ENCODE data around the gene MYOZ2.

- TF ChIP-seq, protein P1, sequence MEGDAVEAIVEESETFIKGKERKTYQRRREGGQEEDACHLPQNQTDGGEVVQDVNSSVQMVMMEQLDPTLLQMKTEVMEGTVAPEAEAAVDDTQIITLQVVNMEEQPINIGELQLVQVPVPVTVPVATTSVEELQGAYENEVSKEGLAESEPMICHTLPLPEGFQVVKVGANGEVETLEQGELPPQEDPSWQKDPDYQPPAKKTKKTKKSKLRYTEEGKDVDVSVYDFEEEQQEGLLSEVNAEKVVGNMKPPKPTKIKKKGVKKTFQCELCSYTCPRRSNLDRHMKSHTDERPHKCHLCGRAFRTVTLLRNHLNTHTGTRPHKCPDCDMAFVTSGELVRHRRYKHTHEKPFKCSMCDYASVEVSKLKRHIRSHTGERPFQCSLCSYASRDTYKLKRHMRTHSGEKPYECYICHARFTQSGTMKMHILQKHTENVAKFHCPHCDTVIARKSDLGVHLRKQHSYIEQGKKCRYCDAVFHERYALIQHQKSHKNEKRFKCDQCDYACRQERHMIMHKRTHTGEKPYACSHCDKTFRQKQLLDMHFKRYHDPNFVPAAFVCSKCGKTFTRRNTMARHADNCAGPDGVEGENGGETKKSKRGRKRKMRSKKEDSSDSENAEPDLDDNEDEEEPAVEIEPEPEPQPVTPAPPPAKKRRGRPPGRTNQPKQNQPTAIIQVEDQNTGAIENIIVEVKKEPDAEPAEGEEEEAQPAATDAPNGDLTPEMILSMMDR (IDR thresholded peaks at IDR 0.05): no peak
- TF ChIP-seq POLR2A (IDR thresholded peaks at IDR 0.05): no peak
Observed at GRCh38 chr4:119221412-119221811, 85.8 kb downstream of the MYOZ2 start.
